HepG2 (cell line): ENCODE measurements around the gene ARMH1. TPM values are rescaled to one million over a fixed set of nuclear protein-coding genes. Genes with fewer than 3 reads are reported as not detected.

Source experiments
- CREBL2 ChIP-seq: sonication (generic); formaldehyde crosslinking; IDR thresholded peaks from 2 replicates; pipeline ENCODE4 v1.8.1; 2023; ENCODE audit warnings: missing genetic modification reagents, mild to moderate bottlenecking, borderline replicate concordance
- DPF2 ChIP-seq: sonication (generic); formaldehyde crosslinking; IDR thresholded peaks from 2 replicates; pipeline ENCODE4 v1.4.0; 2020; ENCODE audit warnings: mild to moderate bottlenecking, low read depth, missing genetic modification reagents, borderline replicate concordance
- DZIP1 ChIP-seq: sonication (generic); formaldehyde crosslinking; IDR thresholded peaks from 2 replicates; pipeline ENCODE4 v1.5.0; 2020; ENCODE audit warnings: mild to moderate bottlenecking, missing genetic modification reagents
- EEA1 ChIP-seq: sonication (generic); formaldehyde crosslinking; IDR thresholded peaks from 2 replicates; pipeline ENCODE4 v1.5.1; 2020; ENCODE audit warnings: mild to moderate bottlenecking, missing genetic modification reagents, borderline replicate concordance
- FOSL1 ChIP-seq: sonication (generic); formaldehyde crosslinking; IDR thresholded peaks from 2 replicates; pipeline ENCODE4 v1.9.0; 2021; ENCODE audit warnings: missing genetic modification reagents, borderline replicate concordance
- IKZF4 ChIP-seq: sonication (generic); formaldehyde crosslinking; IDR thresholded peaks from 2 replicates; pipeline ENCODE4 v1.5.1; 2020; ENCODE audit warnings: borderline replicate concordance, mild to moderate bottlenecking, low read depth, missing genetic modification reagents; ENCODE audit errors: not compliant biosample characterization
- KLF15 ChIP-seq: sonication (generic); formaldehyde crosslinking; IDR thresholded peaks from 2 replicates; pipeline ENCODE4 v1.8.1; 2023; ENCODE audit warnings: borderline replicate concordance, mild to moderate bottlenecking, inconsistent platforms, missing genetic modification reagents, mixed read lengths
- PAF1 ChIP-seq: IDR thresholded peaks from 2 replicates; pipeline ENCODE4 v1.6.1; 2016; ENCODE audit warnings: missing genetic modification reagents, missing compliant biosample characterization
- POLR2A ChIP-seq, 2 experiments: IDR thresholded peaks; 2 replicates each; pipeline ENCODE4 v1.6.1; 2011; ENCODE audit warnings: low read depth in 2 of 2, low read length in 2 of 2, mild to moderate bottlenecking in 1 of 2, moderate library complexity in 1 of 2; ENCODE audit not compliant: insufficient read depth in 1 of 2
- RAD51 ChIP-seq: fragments of 450-650 bp; IDR thresholded peaks from 2 replicates; pipeline ENCODE4 v1.6.1; 2016; ENCODE audit warnings: borderline replicate concordance
- RFXANK ChIP-seq: IDR thresholded peaks from 2 replicates; pipeline ENCODE4 v1.6.1; 2016
- TCF12 ChIP-seq, 2 experiments: fragments of 450-650 bp in 1 of 2; sonication (generic) in 1 of 2; formaldehyde crosslinking in 1 of 2; IDR thresholded peaks; 2 replicates each; pipeline versions ENCODE4 v1.6.1 to v1.8.0; 2017 to 2022; ENCODE audit warnings: antibody characterized with exemption in 1 of 2, mild to moderate bottlenecking in 1 of 2, missing genetic modification reagents in 1 of 2, moderate library complexity in 1 of 2
- TRIM24 ChIP-seq: sonication (generic); formaldehyde crosslinking; IDR thresholded peaks from 2 replicates; pipeline ENCODE4 v1.8.0; 2022; ENCODE audit warnings: mild to moderate bottlenecking, missing genetic modification reagents
- ZC3H13 ChIP-seq: sonication (generic); formaldehyde crosslinking; IDR thresholded peaks from 2 replicates; pipeline ENCODE4 v1.8.1; 2023; ENCODE audit warnings: mild to moderate bottlenecking, missing genetic modification reagents, moderate library complexity
- ZFP62 ChIP-seq: sonication (generic); formaldehyde crosslinking; IDR thresholded peaks from 2 replicates; pipeline ENCODE4 v1.4.0; 2020; ENCODE audit warnings: missing genetic modification reagents
- ZNF432 ChIP-seq: sonication (generic); formaldehyde crosslinking; IDR thresholded peaks from 2 replicates; pipeline ENCODE4 v1.5.0; 2020; ENCODE audit warnings: missing genetic modification reagents, mild to moderate bottlenecking, borderline replicate concordance
- ZNF646 ChIP-seq: sonication (generic); formaldehyde crosslinking; IDR thresholded peaks from 2 replicates; pipeline ENCODE4 v1.9.0; 2021; ENCODE audit warnings: mild to moderate bottlenecking, missing genetic modification reagents
- ZNF850 ChIP-seq: sonication (generic); formaldehyde crosslinking; conservative IDR thresholded peaks from 2 replicates; pipeline ENCODE4 v1.9.0; 2021; ENCODE audit warnings: mild to moderate bottlenecking, missing genetic modification reagents
- polyA plus RNA-seq, 8 experiments: library from polyadenylated mRNA; depleted of rRNA in 3 of 8; stranded (reverse) in 7 of 8; unstranded in 1 of 8; fragments of >200 nt; fragmentation: Illumina TruSeq in 4 of 8; extraction: Trizol in 4 of 8; gene quantifications; 2 replicates each; pipeline versions ENCODE4 v1.2.1 to v1.2.3, GENCODE V29; 2011 to 2016; ENCODE audit warnings: low read depth in 4 of 8, missing spikeins in 1 of 8, mixed read lengths in 1 of 8; ENCODE audit not compliant: insufficient read depth in 1 of 8
- total RNA-seq, 5 experiments: library from RNA; depleted of rRNA; stranded (reverse); fragments of >200 nt; fragmentation: Illumina TruSeq; extraction: Trizol; gene quantifications; 2 replicates each; pipeline ENCODE4 v1.2.3, GENCODE V29; 2016; ENCODE audit warnings: low read depth in 1 of 5
- TF ChIP-seq, protein P1 (sequence below): sonication (generic); formaldehyde crosslinking; IDR thresholded peaks from 2 replicates; pipeline ENCODE4 v1.4.0; 2020; ENCODE audit warnings: missing genetic modification reagents, low read depth, mild to moderate bottlenecking, borderline replicate concordance

Gene ARMH1
- total and polyA plus RNA-seq, 2 of the 13 experiments (the other 11 are each of a cell fraction or from before 2014, with no cell fraction given) = 0.69 TPM; not detected in 1

- TF ChIP-seq DZIP1 (CRISPR knock-in tag) = peak; percentile 55
- TF ChIP-seq FOSL1 = no peak
- no peak for TF ChIP-seq ZNF646 (CRISPR knock-in tag)
- TF ChIP-seq TRIM24 (CRISPR knock-in tag) = no peak
- TF ChIP-seq POLR2A (IDR thresholded peaks at IDR 0.05; ENCODE audit: insufficient read depth in 1 of 2, low read depth in 2 of 2, low read length in 2 of 2) = peak; percentile 75 to 83
- TF ChIP-seq RFXANK (CRISPR knock-in tag) = no peak
- TF ChIP-seq ZFP62 (CRISPR knock-in tag) = no peak
- TF ChIP-seq TCF12 (IDR thresholded peaks at IDR 0.05) = no peak
- peak; percentile 78; the same call in 1 of the 2 replicates for TF ChIP-seq TCF12 (CRISPR knock-in tag; IDR thresholded peaks at IDR 0.05)
- no peak for TF ChIP-seq EEA1 (CRISPR knock-in tag)
- no peak for TF ChIP-seq PAF1 (CRISPR knock-in tag)
- TF ChIP-seq DPF2 = no peak
- no peak for TF ChIP-seq CREBL2 (CRISPR knock-in tag)
- TF ChIP-seq RAD51 = peak; percentile 94
- no peak for TF ChIP-seq KLF15 (CRISPR knock-in tag)
- no peak for TF ChIP-seq ZNF432 (CRISPR knock-in tag)
- TF ChIP-seq ZNF850 = no peak
- TF ChIP-seq IKZF4 (CRISPR knock-in tag) = no peak
- no peak for TF ChIP-seq ZC3H13 (CRISPR knock-in tag)
- TF ChIP-seq, protein P1, sequence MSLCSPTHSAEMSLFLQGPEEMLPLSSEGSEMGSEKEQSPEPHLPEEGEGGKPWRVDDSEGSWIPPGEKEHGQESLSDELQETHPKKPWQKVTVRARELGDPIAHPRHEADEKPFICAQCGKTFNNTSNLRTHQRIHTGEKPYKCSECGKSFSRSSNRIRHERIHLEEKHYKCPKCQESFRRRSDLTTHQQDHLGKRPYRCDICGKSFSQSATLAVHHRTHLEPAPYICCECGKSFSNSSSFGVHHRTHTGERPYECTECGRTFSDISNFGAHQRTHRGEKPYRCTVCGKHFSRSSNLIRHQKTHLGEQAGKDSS (CRISPR knock-in tag) = peak; percentile 64; the same call in 1 of the 2 replicates
Measured at GRCh38 chr1:44631647-44632539, 42.6 kb upstream of the ARMH1 start (continued).
